ENCODE measurements around the gene PKD1.

The PKD1 gene

DNA sequence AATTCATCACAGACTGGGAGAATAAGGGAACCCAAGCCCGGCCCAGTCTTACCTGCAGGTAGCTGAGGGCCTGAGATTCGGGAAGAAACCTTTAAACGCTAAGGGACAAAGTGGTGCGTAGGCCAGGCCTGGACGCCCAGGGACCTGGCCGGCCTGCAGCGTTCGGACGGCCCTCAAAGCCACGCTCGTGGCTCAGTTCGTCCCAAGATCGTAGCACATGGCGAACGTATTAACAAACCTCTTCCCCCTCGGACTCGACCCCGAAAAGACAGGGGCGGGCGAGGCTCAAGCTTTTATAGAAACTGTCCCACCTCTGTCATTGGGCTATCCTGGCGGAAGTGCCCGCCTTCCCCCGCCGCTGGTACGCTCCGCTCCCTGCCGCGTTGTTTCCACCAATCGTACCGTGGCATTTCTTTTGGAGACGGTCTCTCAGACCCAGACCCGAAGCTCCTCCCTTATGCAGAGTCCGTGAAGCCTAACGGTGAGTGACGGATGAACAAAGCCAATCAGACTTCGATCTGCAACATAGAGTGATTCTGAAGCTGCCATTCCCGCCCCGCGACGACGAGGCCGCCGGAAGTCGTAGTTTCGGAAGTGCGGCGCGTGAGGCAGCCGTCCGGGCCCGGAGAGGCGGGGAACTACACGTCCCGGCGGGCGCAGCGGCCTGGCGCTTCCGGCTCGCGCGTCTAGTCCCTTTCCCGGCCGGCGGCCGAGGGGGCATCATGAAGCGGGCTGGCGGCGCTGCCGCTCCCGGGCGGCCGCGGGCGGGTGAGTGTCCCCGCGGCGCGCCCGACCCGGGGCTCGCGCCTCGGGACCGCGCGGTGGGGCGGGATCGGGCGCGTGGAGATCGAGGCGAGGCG, 19.6 kb upstream of the PKD1 start, which contains the start of gene TRAF7:
Gene TRAF7 (plus strand): TSS at position 692 of the 860 bp plus-strand sequence. CDS start 8,139 bp downstream, outside the sequence.
- H3K27ac ChIP-seq: peak within 1 kb of the TSS; percentile 94

DNA sequence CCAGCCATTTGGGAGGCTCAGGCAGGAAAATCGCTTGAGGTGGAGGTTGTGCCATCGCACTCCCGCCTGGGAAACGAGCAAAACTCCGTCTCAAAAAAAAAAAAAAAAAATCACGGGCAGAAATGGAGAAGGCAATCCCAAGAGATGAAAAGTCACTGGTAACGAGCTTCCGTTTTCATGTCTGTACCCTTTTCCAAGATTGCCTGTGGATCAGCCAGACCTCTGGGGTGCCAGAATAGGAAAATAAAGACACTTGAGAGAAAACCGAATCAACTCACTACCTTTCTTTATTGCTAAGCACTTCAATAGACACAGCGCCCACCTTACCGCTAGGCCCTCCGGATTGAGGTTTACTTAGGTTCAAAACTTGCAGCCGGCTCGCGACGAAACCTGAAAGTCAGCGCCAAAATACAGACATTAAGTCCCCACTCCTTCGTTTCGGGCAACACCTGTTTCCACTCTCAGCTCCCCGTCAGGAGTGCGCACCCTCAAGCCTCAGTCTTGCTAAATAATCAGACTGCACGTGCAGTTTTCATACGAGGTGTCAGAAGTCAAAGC, 18.9 kb upstream of the PKD1 start:
- no peak for TF ChIP-seq ZFX (IDR thresholded peaks at IDR 0.05; ENCODE audit: borderline replicate concordance)
- TF ChIP-seq, protein P1, sequence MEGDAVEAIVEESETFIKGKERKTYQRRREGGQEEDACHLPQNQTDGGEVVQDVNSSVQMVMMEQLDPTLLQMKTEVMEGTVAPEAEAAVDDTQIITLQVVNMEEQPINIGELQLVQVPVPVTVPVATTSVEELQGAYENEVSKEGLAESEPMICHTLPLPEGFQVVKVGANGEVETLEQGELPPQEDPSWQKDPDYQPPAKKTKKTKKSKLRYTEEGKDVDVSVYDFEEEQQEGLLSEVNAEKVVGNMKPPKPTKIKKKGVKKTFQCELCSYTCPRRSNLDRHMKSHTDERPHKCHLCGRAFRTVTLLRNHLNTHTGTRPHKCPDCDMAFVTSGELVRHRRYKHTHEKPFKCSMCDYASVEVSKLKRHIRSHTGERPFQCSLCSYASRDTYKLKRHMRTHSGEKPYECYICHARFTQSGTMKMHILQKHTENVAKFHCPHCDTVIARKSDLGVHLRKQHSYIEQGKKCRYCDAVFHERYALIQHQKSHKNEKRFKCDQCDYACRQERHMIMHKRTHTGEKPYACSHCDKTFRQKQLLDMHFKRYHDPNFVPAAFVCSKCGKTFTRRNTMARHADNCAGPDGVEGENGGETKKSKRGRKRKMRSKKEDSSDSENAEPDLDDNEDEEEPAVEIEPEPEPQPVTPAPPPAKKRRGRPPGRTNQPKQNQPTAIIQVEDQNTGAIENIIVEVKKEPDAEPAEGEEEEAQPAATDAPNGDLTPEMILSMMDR (IDR thresholded peaks at IDR 0.05): no peak
- H3K27ac ChIP-seq: peak overlapping the region; percentile 94

More for the DNA sequence above, 19.6 kb upstream of the PKD1 start, which contains the start of gene TRAF7:
- TF ChIP-seq, protein P1 (IDR thresholded peaks at IDR 0.05): no peak
- no peak for TF ChIP-seq ZFX (IDR thresholded peaks at IDR 0.05; ENCODE audit: borderline replicate concordance)

DNA sequence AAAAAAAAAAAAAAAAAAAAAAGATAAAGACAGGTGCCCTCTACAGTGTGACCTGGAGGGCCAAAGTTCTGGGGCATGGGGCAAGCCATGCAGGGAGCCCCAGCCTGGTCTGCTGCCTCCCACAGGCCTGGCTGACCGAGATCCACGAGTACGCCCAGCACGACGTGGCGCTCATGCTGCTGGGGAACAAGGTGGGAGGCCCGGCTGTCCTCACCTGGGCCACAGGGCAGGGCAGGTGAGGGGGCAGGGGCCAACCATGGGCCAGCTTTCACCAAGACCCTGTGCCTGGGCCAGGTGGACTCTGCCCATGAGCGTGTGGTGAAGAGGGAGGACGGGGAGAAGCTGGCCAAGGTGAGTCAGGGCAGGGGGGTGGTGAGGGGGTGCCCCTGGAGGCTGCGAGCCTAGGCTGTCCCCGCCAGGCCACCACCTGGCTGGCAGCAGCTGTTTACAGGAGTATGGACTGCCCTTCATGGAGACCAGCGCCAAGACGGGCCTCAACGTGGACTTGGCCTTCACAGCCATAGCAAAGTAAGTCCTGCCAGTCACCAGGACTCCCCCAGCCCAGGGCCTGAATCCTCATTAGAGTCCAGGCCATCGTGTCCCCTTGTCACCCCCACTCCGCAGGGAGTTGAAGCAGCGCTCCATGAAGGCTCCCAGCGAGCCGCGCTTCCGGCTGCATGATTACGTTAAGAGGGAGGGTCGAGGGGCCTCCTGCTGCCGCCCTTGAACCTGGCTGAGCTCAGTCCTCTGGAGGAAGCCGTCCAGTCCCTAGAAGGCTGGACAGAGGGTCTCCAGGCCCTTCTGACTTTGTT, 17.2 kb upstream of the PKD1 start:
- TF ChIP-seq, protein P1 (IDR thresholded peaks at IDR 0.05): no peak
- TF ChIP-seq ZFX (IDR thresholded peaks at IDR 0.05; ENCODE audit: borderline replicate concordance): no peak
- peak overlapping the region; percentile 94 for H3K27ac ChIP-seq

DNA sequence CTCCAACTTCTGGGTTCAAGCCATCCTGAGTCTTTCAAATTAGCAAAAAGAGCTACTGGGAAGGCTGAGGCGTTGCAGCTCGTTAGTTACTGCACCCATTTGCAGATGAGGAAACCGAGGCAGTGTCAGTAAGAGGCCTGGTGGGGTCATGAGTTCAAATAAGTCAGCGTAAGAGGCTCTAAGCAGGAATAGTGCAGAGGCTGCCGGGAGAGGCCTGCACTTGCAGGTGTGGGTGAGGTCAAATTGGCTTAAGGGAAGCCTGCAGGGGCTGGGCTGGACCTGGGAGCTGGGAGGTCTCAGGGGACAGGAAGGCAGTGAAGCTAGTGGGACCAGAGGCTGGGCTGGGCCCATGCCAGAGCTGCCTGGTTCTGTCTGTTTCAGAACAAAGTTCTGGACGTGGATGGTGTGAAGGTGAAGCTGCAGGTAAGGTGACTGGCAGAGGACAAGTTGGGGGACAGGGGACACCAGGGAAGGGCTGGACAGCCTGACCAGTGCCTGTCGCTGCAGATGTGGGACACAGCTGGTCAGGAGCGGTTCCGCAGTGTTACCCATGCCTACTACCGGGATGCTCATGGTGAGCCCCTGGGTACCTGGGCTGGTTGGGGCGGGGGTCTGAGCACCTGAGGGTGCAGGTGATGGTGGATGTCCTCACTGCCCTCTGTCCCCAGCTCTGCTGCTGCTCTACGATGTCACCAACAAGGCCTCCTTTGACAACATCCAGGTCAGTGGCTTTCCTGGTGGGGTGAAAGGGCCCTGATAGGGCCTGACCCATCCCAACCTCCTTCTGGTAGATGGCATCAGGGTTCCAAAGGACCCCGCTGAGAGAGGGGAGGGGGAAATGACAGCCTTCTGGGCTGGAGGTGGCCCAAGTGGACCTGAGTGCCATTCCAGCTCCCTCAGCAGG, 15.7 kb upstream of the PKD1 start:
- TF ChIP-seq, protein P1 (IDR thresholded peaks at IDR 0.05): no peak
- TF ChIP-seq ZFX (IDR thresholded peaks at IDR 0.05; ENCODE audit: borderline replicate concordance): no peak
- peak overlapping the region; percentile 94 for H3K27ac ChIP-seq

DNA sequence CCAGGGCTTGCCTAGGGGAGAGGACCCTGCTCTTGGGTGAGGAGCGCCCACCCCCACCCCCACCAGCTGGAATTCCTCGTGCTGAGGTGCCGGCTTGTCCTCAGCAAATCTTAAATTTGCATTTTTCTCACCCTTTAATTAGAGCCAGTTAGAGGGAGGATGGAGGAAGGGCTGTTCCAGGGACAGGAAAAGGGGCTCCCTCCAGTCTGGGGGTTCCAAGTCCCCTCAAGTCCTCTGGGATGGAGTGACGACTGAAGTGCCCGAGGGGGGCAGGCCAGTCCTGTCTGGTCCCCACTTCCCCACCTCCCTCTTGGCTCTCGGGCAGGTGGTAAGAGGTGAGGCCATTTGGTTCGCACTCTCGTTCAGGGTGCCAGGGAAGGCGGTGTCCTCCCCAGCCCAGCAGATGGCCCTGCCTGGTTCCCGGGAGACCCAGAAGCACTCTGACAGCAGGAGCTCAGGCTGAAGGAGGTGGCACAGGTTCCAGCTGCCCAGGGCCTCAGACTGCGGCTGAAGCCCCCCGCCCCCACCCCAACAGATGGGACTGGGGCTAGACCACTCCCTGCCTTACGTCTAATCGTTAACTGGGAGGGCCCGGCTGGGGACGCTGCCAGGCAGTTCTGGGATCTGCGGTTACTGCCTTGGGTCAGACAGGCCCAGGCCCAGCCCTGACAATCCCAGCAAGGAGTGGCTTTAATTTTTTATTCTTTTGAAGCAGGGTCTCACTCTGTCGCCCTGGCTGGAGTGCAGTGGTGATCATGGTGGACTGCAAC, 14.9 kb upstream of the PKD1 start:
- TF ChIP-seq ZFX (IDR thresholded peaks at IDR 0.05; ENCODE audit: borderline replicate concordance): no peak
- TF ChIP-seq, protein P1 (IDR thresholded peaks at IDR 0.05): no peak
- H3K27ac ChIP-seq: peak overlapping the region; percentile 94
